Loucy (cell line): ENCODE results near the gene FAM53B.

Experiments used
- H2AFZ ChIP-seq: fragments of 200-600 bp; sonication (generic); 2 replicates; pipeline ENCODE4 v1.6.0; 2016; ENCODE audit warnings: antibody characterized with exemption, mild to moderate bottlenecking, low read length, moderate library complexity
- H3F3A ChIP-seq: fragments of 200-600 bp; 2 replicates; pipeline ENCODE4 v1.6.0; 2016; ENCODE audit warnings: antibody characterized with exemption, low read depth, mild to moderate bottlenecking
- H3K27me3 ChIP-seq: fragments of 200-600 bp; sonication (generic); 2 replicates; pipeline ENCODE4 v1.6.1; 2014; ENCODE audit warnings: low read length, mild to moderate bottlenecking; ENCODE audit not compliant: insufficient read depth, poor library complexity, severe bottlenecking
- H3K36me3 ChIP-seq: fragments of 200-600 bp; sonication (generic); 2 replicates; pipeline ENCODE4 v1.6.1; 2016; ENCODE audit warnings: low read length; ENCODE audit not compliant: insufficient read depth
- H3K4me1 ChIP-seq: fragments of 200-600 bp; sonication (generic); 2 replicates; pipeline ENCODE4 v1.5.1; 2014; ENCODE audit warnings: low read length, mild to moderate bottlenecking; ENCODE audit not compliant: insufficient read depth, poor library complexity, severe bottlenecking
- H3K4me2 ChIP-seq: fragments of 200-600 bp; sonication (generic); 2 replicates; pipeline ENCODE4 v1.6.0; 2014; ENCODE audit warnings: antibody characterized with exemption, low read length, low read depth, mild to moderate bottlenecking; ENCODE audit not compliant: poor library complexity, severe bottlenecking
- H3K4me3 ChIP-seq: fragments of 200-600 bp; sonication (generic); 2 replicates; pipeline ENCODE4 v1.5.1; 2014; ENCODE audit warnings: low read length, mild to moderate bottlenecking, mixed read lengths; ENCODE audit not compliant: poor library complexity, severe bottlenecking
- H3K79me2 ChIP-seq: fragments of 200-600 bp; sonication (generic); 2 replicates; pipeline ENCODE4 v1.6.1; 2014; ENCODE audit warnings: low read length; ENCODE audit not compliant: insufficient read depth
- H3K9ac ChIP-seq: fragments of 200-600 bp; sonication (generic); 2 replicates; pipeline ENCODE4 v1.6.0; 2014; ENCODE audit warnings: mild to moderate bottlenecking, low read depth, low read length, moderate library complexity; ENCODE audit not compliant: poor library complexity, severe bottlenecking
- H3K9me2 ChIP-seq: fragments of 200-600 bp; sonication (generic); replicated peaks from 2 replicates; pipeline ENCODE4 v1.6.1; 2016; ENCODE audit warnings: low read depth, low read length, mixed read lengths
- H3K9me3 ChIP-seq: fragments of 200-600 bp; sonication (generic); 2 replicates; pipeline ENCODE4 v1.6.1; 2014; ENCODE audit warnings: mild to moderate bottlenecking, antibody characterized with exemption, low read length, low read depth; ENCODE audit not compliant: insufficient read depth
- H4K20me1 ChIP-seq: fragments of 200-600 bp; sonication (generic); 2 replicates; pipeline ENCODE4 v1.6.0; 2014; ENCODE audit warnings: antibody characterized with exemption, low read length, mild to moderate bottlenecking; ENCODE audit not compliant: insufficient read depth, poor library complexity, severe bottlenecking
- EZH2phosphoT487 ChIP-seq: fragments of 200-600 bp; IDR thresholded peaks from 2 replicates; pipeline ENCODE4 v1.6.1; 2018; ENCODE audit warnings: antibody characterized with exemption, mild to moderate bottlenecking, moderate library complexity, borderline replicate concordance
- TF ChIP-seq, protein P1 (sequence below): fragments of 200-600 bp; sonication (generic); conservative IDR thresholded peaks from 2 replicates; pipeline ENCODE4 v1.5.1; 2014; ENCODE audit warnings: mild to moderate bottlenecking, antibody characterized with exemption, low read length

FAM53B gene

GRCh38 chr10:124696446-124697392 is 47.5 kb downstream of the FAM53B start:
- Histone ChIP-seq H3K4me1 (peaks cover 4% of the 10 kb centered on the region), H3K4me3 (no peak overlapping the region), H3K4me2 (no peak overlapping the region), H2AFZ (no peak overlapping the region), H3K9me2 (no peaks in the 10 kb centered on the region), H4K20me1 (no peaks in the 10 kb centered on the region), H3K79me2 (peaks cover 33% of the 10 kb centered on the region; the same call in 1 of the 2 replicates), H3K27me3 (no peaks in the 10 kb centered on the region), H3K9ac (no peak overlapping the region), H3F3A (no peaks in the 10 kb centered on the region), H3K36me3 (peaks cover 69% of the 10 kb centered on the region; the same call in 1 of the 2 replicates), H3K9me3 (no peaks in the 10 kb centered on the region)
- TF ChIP-seq, protein P1, sequence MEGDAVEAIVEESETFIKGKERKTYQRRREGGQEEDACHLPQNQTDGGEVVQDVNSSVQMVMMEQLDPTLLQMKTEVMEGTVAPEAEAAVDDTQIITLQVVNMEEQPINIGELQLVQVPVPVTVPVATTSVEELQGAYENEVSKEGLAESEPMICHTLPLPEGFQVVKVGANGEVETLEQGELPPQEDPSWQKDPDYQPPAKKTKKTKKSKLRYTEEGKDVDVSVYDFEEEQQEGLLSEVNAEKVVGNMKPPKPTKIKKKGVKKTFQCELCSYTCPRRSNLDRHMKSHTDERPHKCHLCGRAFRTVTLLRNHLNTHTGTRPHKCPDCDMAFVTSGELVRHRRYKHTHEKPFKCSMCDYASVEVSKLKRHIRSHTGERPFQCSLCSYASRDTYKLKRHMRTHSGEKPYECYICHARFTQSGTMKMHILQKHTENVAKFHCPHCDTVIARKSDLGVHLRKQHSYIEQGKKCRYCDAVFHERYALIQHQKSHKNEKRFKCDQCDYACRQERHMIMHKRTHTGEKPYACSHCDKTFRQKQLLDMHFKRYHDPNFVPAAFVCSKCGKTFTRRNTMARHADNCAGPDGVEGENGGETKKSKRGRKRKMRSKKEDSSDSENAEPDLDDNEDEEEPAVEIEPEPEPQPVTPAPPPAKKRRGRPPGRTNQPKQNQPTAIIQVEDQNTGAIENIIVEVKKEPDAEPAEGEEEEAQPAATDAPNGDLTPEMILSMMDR: no peak
- no peak for TF ChIP-seq EZH2phosphoT487

DNA sequence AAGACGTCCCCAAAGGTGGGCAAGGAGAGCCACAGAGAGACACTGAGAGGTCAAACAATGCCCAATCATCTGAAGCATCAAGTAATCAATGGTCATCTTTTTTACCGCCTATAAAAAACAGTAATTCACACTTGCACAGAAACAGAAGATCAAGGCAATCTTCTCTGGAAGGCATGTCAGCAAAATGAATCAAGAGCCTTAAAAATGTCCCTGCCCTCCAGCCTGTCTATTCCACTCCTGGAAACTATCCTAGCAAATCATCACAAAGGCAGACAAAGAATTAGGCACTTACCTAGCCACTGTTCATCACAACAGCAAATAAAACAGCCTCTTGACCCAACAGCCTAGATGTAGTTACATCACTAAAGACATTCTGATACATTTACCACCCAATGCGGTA is 48.9 kb downstream of the FAM53B start:
- Histone ChIP-seq H3K9me3 (no peaks in the 10 kb centered on the region), H3K9me2 (no peaks in the 10 kb centered on the region), H3K9ac (no peak overlapping the region), H3K4me2 (no peak overlapping the region), H3K79me2 (peaks cover 23% of the 10 kb centered on the region; the same call in 1 of the 2 replicates), H2AFZ (no peak overlapping the region), H3K36me3 (peaks cover 66% of the 10 kb centered on the region; the same call in 1 of the 2 replicates), H3K4me3 (no peak overlapping the region), H3K4me1 (peaks cover 4% of the 10 kb centered on the region), H3F3A (no peaks in the 10 kb centered on the region), H4K20me1 (no peaks in the 10 kb centered on the region), H3K27me3 (no peaks in the 10 kb centered on the region)
- no peak for TF ChIP-seq EZH2phosphoT487
- TF ChIP-seq, protein P1: no peak

DNA sequence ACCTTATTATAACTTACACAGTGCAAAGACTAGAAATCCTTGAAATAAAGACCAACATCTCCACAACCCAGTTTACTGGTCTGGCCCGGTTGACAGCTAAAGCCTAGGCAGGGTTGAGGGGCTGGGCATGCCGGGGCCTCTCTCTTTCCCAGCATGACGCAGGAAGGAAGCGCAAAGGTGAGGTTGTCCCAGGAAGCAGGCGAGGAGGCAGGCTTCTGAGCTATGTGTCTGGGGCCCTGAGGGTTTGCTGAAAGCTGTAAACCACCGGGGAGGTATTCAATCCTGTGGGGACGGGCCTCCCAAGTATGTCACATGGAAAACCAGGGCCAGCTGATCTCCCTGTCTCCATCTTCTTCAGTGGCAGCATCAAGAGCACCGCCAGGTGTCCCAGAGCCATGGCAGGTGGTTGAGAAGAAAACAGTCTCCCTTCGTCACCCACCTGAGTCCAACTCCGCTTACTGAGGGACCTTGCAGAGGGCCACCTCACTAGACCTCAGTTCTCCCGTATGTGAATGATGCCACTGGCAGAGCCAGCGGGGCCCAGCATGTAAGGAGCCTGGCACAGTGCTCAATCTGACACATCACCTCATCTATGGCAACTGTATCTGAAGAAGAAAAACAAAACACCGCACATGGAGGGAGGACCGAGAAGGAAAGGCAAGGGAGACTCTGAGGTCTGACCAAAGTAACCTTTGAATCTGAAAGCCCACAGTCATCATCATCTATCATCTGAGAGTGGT is 49.5 kb downstream of the FAM53B start:
- no peaks in the 10 kb centered on the region for H3F3A ChIP-seq
- peaks cover 17% of the 10 kb centered on the region; the same call in 1 of the 2 replicates for H3K79me2 ChIP-seq
- H3K27me3 ChIP-seq: no peaks in the 10 kb centered on the region
- no peak overlapping the region for H3K4me3 ChIP-seq
- H3K9ac ChIP-seq: no peak overlapping the region
- no peaks in the 10 kb centered on the region for H3K9me3 ChIP-seq
- H3K9me2 ChIP-seq: no peaks in the 10 kb centered on the region
- TF ChIP-seq EZH2phosphoT487: no peak
- TF ChIP-seq, protein P1: no peak
- H4K20me1 ChIP-seq: no peaks in the 10 kb centered on the region
- peaks cover 4% of the 10 kb centered on the region for H3K4me1 ChIP-seq
- no peak overlapping the region for H3K4me2 ChIP-seq
- no peak overlapping the region for H2AFZ ChIP-seq
- H3K36me3 ChIP-seq: peaks cover 70% of the 10 kb centered on the region; the same call in 1 of the 2 replicates
